GM12891 (cell line): Measurements from ENCODE around the gene ZNF562.

Experiments used
- POLR2A ChIP-seq: IDR thresholded peaks from 2 replicates; pipeline ENCODE4 v1.6.1; 2011; ENCODE audit warnings: low read depth, low read length, control low read depth
- POLR2AphosphoS5 ChIP-seq: IDR thresholded peaks from 2 replicates; pipeline ENCODE4 v1.6.1; 2011; ENCODE audit warnings: low read depth, low read length, control low read depth
- SPI1 ChIP-seq: IDR thresholded peaks from 2 replicates; pipeline ENCODE4 v1.6.1; 2011; ENCODE audit warnings: low read depth, low read length, control low read depth
- TAF1 ChIP-seq: IDR thresholded peaks from 2 replicates; pipeline ENCODE4 v1.6.1; 2011; ENCODE audit warnings: low read depth, low read length, control low read depth

DNA sequence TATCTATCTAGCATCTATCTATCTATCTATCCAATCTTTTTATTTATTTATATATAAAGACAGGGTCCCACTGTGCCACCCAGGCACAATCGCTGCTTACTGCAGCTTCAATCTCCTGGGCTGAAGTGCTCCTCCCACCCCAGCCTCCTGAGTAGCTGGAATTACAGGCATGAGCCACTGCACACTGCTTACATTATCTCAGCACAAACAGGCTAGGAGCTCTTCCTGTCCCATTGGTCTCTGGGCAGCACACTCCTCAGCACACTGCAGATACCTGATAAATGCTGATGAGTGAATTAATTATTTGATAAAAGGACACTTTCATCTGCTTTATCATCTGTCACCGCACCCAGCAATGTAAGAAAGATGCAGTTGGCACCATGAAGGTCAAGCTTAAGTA, 16.1 kb downstream of the ZNF562 start:
- TF ChIP-seq POLR2AphosphoS5 (no peak), POLR2A (no peak), TAF1 (no peak), SPI1 (no peak)
